Right forelimb (tissue), 1 donor: Measurements from ENCODE around the gene ABCC2.
"Not testable (repeated sequence)": the region's sequence is repeated elsewhere in the genome, so short reads cannot be mapped to it uniquely, and the experiment has no call there.

Experiments
- DNase-seq: peaks from one replicate; pipeline ENCODE4 v3.0.0-alpha.2; 2018

The ABCC2 gene

GRCh38 chr10:99855479-99856071 lies 73.1 kb downstream of the ABCC2 start:
- no peak for DNase-seq

DNA sequence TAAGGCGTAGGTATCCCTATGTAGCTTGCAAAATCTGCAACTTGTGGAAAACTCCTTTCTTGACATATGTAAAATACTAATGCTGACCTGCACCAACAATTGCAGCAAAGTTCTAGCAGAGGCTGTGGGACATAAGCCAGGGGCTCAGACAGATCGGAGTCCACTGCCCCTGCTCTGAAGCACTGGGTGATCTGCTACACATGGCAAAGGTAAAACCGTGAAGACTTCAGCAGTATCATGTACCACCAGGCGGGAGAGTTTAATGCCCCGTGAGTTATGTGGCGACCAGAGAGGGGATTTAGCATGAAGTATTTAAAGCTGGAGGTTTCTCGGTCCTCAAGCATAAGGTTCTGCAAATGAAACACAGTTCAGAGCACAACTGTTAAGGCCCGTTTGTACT lies 76.4 kb downstream of the ABCC2 start:
- DNase-seq, result no peak

GRCh38 chr10:99859585-99859984 lies 77.1 kb downstream of the ABCC2 start:
- DNase-seq, result no peak

DNA sequence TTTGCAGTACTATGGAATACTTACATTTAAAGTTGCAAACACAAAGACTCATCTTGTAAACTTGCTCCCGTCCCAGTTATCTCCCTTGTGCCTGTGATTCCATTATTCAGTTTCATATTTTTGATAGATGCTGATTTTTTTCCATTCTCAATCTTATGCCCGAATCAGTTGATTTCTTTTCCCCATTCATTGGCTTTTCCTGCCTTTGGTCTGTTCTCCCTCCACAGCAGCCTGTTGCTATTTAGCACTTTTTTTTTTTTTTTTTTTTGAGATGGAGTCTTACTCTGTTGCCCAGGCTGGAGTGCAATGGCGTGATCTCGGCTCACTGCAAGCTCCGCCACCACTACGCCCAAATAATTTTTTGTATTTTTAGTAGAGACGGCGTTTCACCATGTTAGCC lies 78.0 kb downstream of the ABCC2 start:
- DNase-seq, result no peak

DNA sequence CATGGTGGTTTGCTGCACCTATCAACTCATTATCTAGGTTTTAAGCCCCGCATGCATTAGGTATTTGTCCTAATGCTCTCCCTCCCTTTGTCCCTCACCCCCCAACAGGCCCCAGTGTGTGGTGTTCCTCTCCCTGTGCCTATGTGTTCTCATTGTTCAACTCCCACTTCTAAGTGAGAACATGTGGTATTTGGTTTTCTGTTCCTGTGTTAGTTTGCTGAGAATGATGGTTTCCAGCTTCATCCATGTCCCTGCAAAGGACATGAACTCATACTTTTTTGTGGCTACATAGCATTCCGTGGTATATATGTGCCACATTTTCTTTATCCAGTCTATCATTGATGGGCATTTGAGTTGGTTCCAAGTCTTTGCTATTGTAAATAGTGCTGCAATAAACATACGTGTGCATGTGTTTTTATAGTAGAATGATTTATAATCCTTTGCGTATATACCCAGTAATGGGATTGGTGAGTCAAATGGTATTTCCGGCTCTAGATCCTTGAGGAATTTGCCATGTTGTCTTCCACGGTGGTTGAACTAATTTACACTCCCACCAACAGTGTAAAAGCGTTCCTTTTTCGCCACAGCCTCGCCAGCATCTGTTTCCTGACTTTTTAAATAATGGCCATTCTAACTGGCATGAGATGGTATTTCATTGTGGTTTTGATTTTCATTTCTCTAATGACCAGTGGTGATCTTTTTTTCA lies 81.2 kb downstream of the ABCC2 start:
- DNase-seq, result not testable (repeated sequence)

GRCh38 chr10:99867250-99867649 lies 84.8 kb downstream of the ABCC2 start:
- not testable (repeated sequence) for DNase-seq

DNA sequence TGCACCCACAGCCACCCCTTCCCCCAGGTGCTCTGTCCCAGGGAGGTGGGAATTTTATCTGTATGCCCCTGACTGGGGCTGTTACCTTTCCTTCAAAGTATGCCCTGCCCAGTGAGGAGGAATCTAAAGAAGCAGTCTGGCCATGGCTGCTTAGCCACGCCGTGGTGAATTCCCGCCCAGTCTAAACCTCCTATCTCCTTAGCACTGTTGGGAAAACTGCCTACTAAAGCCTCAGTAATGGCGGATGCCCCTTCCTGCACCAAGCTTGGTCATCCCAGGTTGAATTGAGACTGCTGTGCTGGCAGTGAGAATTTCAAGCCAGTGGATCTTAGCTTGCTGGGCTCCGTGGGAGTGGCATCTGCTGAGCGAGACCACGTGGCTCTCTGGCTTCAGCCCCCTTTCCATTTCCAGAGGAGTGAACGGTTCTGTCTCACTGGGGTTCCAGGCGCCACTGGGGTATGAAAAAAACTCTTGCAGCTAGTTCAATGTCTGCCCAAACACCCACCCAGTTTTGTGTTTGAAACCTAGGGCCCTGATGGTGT lies 87.2 kb downstream of the ABCC2 start:
- no peak for DNase-seq

DNA sequence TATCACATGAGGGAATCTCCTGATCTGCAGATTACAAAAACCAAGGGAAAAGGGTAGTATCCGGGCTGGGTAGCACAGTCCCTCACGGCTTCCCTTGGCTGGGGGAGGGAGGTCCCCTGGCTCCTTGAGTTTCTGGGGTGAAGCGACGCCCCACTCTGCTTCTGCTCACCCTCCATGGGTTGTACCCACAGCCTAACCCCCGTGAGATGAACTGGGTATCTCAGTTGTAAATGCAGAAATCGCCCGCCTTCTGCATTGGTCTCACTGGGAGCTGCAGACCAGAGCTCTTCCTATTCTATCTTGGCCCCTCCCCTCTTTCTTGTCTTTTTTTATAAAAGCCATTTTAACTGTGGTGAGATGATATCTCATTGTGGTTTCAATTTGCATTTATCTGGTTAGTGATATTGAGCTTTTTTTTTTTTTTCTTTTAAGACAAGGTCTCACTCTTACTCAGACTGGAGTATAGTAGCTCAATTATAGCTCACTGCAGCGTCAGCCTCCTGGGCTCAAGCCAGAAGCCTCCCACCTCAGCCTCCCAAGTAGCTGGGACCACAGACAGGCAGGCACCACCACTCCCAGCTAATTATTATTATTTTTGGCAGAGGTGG lies 87.8 kb downstream of the ABCC2 start:
- DNase-seq, result no peak

- no peak for DNase-seq
These were observed 90.1 kb downstream of the ABCC2 start for GRCh38 chr10:99872367-99873162.

DNA sequence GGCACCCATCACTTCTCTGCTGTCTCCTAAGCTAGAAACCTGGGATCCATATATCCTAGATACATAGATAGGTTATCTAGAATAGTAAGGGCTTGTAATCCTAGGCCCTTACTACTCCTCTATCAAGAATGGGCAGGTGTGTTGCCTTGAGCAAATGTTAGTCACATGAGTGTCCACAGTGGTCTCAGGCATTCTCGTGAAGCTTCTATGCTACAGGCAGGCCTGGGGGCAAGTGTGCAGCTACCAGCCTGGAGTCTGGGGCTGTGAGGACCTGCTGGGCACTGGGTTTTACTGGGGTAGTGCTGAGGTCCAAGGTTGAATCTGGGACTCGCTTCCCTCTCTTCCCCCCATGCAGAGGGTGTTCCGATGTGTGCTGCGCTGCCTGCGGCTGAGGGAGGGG lies 91.4 kb downstream of the ABCC2 start:
- no peak for DNase-seq

DNA sequence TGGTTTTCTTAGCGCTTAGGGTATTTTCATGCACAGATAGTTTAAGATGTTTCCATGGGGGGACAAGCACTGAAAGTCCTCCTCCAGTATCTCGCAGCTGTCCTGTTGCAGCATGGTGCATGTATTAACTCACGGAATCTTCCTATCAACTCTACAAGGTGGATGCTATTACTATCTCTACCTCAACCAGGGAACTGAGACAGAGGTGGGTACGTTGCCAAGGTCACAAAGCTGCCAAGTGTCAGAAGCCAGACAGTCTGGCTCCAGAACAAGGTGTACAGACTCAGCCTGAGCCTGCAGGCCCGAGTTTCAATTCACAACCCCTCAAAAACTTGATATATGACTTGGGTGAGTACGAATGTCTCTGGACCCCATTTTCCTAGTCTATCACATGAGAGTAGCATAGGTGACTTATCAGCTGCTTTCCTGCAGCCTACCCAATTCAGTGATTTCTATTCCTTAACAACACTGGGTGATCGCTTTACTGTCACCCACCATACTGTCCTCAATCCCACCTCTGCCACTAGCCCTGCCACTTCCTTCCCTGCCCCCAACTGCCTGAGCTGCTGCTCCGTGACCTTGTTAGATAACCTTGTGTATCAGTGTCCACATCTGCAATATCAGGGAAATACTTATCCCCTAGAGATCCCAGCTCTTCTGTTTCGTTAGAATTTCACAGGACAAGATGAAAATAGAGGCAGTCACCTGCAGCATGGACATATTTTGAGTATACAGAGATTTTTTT lies 92.1 kb downstream of the ABCC2 start:
- DNase-seq, result no peak

DNA sequence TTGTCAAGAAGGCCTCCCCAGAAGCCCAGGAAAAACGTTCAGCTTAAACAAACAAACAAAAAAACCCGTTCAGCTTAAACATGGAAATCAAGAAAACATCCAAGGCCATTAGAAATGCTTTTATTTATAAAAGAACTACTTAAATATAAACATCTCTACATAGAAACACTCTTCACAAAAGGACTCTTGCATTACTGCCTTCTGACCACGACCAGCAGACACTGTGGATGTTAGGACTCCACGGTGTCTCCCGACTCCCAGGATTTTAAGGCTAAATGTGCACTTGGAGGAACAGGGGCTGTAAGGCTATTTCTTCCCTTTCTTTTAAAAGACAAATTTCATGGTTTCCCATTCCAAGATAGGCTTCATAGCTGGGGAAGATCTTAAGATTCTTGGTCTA lies 93.0 kb downstream of the ABCC2 start:
- no peak for DNase-seq

GRCh38 chr10:99880080-99880835 lies 97.8 kb downstream of the ABCC2 start:
- DNase-seq, result no peak

GRCh38 chr10:99881371-99881770 lies 98.9 kb downstream of the ABCC2 start:
- DNase-seq, result no peak

GRCh38 chr10:99883523-99883922 lies 101.1 kb downstream of the ABCC2 start:
- DNase-seq, result no peak

GRCh38 chr10:99888622-99889021 lies 106.2 kb downstream of the ABCC2 start:
- no peak for DNase-seq

GRCh38 chr10:99894613-99895012 lies 112.2 kb downstream of the ABCC2 start:
- DNase-seq, result no peak

- DNase-seq, result not testable (repeated sequence)
These were observed 112.6 kb downstream of the ABCC2 start for GRCh38 chr10:99895066-99895465.

GRCh38 chr10:99895867-99896266 lies 113.4 kb downstream of the ABCC2 start:
- no peak for DNase-seq
